Measurements from ENCODE around the gene YY1AP1. TPM values are rescaled to one million over a fixed set of nuclear protein-coding genes. Genes with fewer than 3 reads are reported as not detected.
A peak's percentile ranks its signal among the peaks of the same experiment; 100 is the strongest.

The YY1AP1 gene
- total and polyA plus RNA-seq, 10 of the 15 experiments (the other 5 are each of a cell fraction or from before 2014, with no cell fraction given), result 13.2 to 118 (median 40.5) TPM

DNA sequence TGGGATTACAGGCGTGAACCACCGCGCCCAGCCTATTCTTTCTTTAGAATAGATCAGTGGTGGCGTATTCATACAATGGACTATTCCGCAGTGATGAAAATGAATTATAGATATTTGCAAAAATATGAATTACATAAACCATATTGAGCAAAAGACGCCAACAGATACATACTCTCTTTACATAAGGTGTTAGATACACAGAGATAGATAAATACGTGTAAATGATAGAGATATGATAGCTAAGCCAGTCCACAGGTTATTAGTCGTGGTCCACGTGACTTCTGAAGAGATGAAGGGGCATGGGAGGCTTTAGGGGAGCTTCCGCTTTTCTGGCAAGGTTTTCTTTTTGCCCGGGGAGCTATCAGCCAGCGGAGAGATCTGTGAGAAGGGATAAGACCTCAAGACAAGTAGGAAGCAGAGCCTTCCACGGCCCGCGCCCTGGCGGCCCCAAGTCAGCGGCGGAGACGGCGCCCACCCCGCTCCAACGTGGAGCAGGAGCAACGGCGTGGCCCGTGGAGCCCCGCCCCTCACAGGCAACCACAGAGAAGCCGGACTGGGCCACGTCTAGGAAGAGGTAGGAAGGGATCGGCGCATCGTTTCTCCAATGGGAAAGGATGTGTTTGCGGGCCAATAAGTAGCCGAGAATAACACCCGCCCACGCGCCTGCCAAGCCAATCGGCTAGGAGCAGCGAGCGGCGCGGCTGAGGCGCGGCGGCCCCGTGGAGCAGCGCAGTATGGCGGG, 78.9 kb downstream of the YY1AP1 start, which contains the start of gene MSTO1:
Gene MSTO1, plus strand, starts transcription at position 704 of the 742 bp plus-strand sequence. Its CDS starts 31 bp downstream, at position 735.
- in situ Hi-C loops (cut with MboI), result no loop called here
- peak; percentile 96 for FAIRE-seq
- CTCF ChIA-PET, result interaction anchor here (0.6 to 1.5 kb wide), 4 partner anchors 249 to 457 kb away, joined by 3 to 5 read pairs (median 3); no protein-coding TSS in a partner anchor
- peak within 1 kb of the TSS; percentile 77 for H3K4me2 ChIP-seq (ENCODE audit: control insufficient read depth, insufficient read depth)
- ATAC-seq, result peak; percentile 99
- H3K4me3 ChIP-seq, result peak within 1 kb of the TSS; percentile 71
- H3K4me1 ChIP-seq (ENCODE audit: control insufficient read depth, insufficient read depth, low read length), result no peaks in the 10 kb centered on the region
- no peaks in the 10 kb centered on the region for H3K9me3 ChIP-seq (replicated peaks; ENCODE audit: control insufficient read depth, insufficient read depth, low read length)
- SMC1A ChIA-PET (ENCODE audit: uncharacterized antibody, unreplicated experiment), result interaction anchor here (0.6 to 1.5 kb wide), 3 partner anchors 32 to 716 kb away, joined by 3 to 4 read pairs (median 3); no protein-coding TSS in a partner anchor
- 4% methylated on average over 47 of the region's 47 CpGs for WGBS (ENCODE audit: insufficient coverage, insufficient replicate concordance, low lambda C conversion rate, missing lambda C conversion rate)
- H3K79me2 ChIP-seq (ENCODE audit: control insufficient read depth, insufficient read depth, low read length), result peaks cover 6% of the 10 kb centered on the region
- peak within 1 kb of the TSS; percentile 95 for H2AFZ ChIP-seq (ENCODE audit: control insufficient read depth, low read depth, low read length)
- H3K27me3 ChIP-seq (replicated peaks in 1 of 2; ENCODE audit: control insufficient read depth in 2 of 2, insufficient read depth in 2 of 2, low read length in 1 of 2), result no peaks in the 10 kb centered on the region
- H3K9ac ChIP-seq (ENCODE audit: control insufficient read depth, insufficient read depth, low read length), result peak within 1 kb of the TSS; percentile 66
- POLR2A ChIA-PET, result interaction anchor here (0.6 kb wide), 1 partner anchor 257 kb away, joined by 3 read pairs; no protein-coding TSS in a partner anchor
- H4K20me1 ChIP-seq (ENCODE audit: control insufficient read depth, insufficient read depth), result no peaks in the 10 kb centered on the region
- BruUV-seq (replicated peaks), result TSS peak; percentile 99
- H3K36me3 ChIP-seq (ENCODE audit: control insufficient read depth in 2 of 2, insufficient read depth in 2 of 2, low read length in 1 of 2), result peaks cover 0 to 1% of the 10 kb centered on the region in 2 experiments; a peak in 3 of 4 replicates
- peak; percentile 83 for DNase-seq (ENCODE audit: low read depth, low spot score)
- H3K27ac ChIP-seq (ENCODE audit: control insufficient read depth, insufficient read depth), result peak within 1 kb of the TSS; percentile 73
- RAD21 ChIA-PET (ENCODE audit: unreplicated experiment), result no interaction called here
- intact Hi-C loops (cut with micrococcal nuclease; ENCODE audit: unreplicated experiment), result no loop called here
- TF ChIP-seq NFIC (IDR thresholded peaks at IDR 0.05; ENCODE audit: low read depth, low read length), result no peak
- no peak for TF ChIP-seq ZNF217 (IDR thresholded peaks at IDR 0.05)
- TF ChIP-seq, protein P1, sequence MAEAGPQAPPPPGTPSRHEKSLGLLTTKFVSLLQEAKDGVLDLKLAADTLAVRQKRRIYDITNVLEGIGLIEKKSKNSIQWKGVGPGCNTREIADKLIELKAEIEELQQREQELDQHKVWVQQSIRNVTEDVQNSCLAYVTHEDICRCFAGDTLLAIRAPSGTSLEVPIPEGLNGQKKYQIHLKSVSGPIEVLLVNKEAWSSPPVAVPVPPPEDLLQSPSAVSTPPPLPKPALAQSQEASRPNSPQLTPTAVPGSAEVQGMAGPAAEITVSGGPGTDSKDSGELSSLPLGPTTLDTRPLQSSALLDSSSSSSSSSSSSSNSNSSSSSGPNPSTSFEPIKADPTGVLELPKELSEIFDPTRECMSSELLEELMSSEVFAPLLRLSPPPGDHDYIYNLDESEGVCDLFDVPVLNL (IDR thresholded peaks at IDR 0.05; ENCODE audit: low read depth, low read length), result no peak
- TF ChIP-seq, protein P2, sequence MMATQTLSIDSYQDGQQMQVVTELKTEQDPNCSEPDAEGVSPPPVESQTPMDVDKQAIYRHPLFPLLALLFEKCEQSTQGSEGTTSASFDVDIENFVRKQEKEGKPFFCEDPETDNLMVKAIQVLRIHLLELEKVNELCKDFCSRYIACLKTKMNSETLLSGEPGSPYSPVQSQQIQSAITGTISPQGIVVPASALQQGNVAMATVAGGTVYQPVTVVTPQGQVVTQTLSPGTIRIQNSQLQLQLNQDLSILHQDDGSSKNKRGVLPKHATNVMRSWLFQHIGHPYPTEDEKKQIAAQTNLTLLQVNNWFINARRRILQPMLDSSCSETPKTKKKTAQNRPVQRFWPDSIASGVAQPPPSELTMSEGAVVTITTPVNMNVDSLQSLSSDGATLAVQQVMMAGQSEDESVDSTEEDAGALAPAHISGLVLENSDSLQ (IDR thresholded peaks at IDR 0.05), result peak; percentile 75
- TF ChIP-seq, protein P3, sequence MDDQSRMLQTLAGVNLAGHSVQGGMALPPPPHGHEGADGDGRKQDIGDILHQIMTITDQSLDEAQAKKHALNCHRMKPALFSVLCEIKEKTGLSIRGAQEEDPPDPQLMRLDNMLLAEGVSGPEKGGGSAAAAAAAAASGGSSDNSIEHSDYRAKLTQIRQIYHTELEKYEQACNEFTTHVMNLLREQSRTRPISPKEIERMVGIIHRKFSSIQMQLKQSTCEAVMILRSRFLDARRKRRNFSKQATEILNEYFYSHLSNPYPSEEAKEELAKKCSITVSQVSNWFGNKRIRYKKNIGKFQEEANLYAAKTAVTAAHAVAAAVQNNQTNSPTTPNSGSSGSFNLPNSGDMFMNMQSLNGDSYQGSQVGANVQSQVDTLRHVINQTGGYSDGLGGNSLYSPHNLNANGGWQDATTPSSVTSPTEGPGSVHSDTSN (IDR thresholded peaks at IDR 0.05; ENCODE audit: insufficient replicate concordance, low read depth, low read length), result peak; percentile 82
- no peak for TF ChIP-seq JUND (IDR thresholded peaks at IDR 0.05; ENCODE audit: low read depth, low read length)
- peak; percentile 65; the same call in 1 of the 2 replicates for TF ChIP-seq SIN3A (IDR thresholded peaks at IDR 0.05; ENCODE audit: low read depth, low read length)
- TF ChIP-seq JUNB (IDR thresholded peaks at IDR 0.05), result no peak
- TF ChIP-seq KLF5 (IDR thresholded peaks at IDR 0.05; ENCODE audit: partially characterized antibody), result no peak
- 0 out of 2 replicates have a peak, but pooled peaks have one; percentile 42 for TF ChIP-seq POLR2AphosphoS2 (IDR thresholded peaks at IDR 0.05; ENCODE audit: low read depth, low read length)
- TF ChIP-seq CHD2 (IDR thresholded peaks at IDR 0.05; ENCODE audit: borderline replicate concordance, low read depth, low read length), result peak; percentile 50; the same call in 1 of the 2 replicates
- TF ChIP-seq NR2F1 (conservative IDR thresholded peaks at IDR 0.05), result 0 out of 2 replicates have a peak, but pooled peaks have one; percentile 38
- TF ChIP-seq HDAC2 (IDR thresholded peaks at IDR 0.05), result no peak
- peak; percentile 95 for TF ChIP-seq MXI1 (IDR thresholded peaks at IDR 0.05; ENCODE audit: low read depth, low read length)
- TF ChIP-seq, protein P4, sequence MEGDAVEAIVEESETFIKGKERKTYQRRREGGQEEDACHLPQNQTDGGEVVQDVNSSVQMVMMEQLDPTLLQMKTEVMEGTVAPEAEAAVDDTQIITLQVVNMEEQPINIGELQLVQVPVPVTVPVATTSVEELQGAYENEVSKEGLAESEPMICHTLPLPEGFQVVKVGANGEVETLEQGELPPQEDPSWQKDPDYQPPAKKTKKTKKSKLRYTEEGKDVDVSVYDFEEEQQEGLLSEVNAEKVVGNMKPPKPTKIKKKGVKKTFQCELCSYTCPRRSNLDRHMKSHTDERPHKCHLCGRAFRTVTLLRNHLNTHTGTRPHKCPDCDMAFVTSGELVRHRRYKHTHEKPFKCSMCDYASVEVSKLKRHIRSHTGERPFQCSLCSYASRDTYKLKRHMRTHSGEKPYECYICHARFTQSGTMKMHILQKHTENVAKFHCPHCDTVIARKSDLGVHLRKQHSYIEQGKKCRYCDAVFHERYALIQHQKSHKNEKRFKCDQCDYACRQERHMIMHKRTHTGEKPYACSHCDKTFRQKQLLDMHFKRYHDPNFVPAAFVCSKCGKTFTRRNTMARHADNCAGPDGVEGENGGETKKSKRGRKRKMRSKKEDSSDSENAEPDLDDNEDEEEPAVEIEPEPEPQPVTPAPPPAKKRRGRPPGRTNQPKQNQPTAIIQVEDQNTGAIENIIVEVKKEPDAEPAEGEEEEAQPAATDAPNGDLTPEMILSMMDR (IDR thresholded peaks at IDR 0.05 in 2 of 3, conservative IDR thresholded peaks at IDR 0.05 in 1 of 3; ENCODE audit: control insufficient read depth in 2 of 3, extremely low read depth in 1 of 3, insufficient read depth in 1 of 3, low read depth in 3 of 3, low read length in 3 of 3), result no peak
